Bronchial epithelial cell (primary cell): ENCODE measurements around the gene C4orf50. TPM values are rescaled to one million over a fixed set of nuclear protein-coding genes. Genes with fewer than 3 reads are reported as not detected.

Experiments used
- DNase-seq: peaks from one replicate; pipeline ENCODE4 v3.0.0-alpha.2; 2010; ENCODE audit warnings: low read depth
- FAIRE-seq: peaks from 2 replicates; lab custom pipeline; 2011; peaks lifted over from hg19 to GRCh38; lab: Jason Lieb, UNC
- H3K27me3 ChIP-seq: 2 replicates; pipeline ENCODE4 v1.5.1; 2011; ENCODE audit warnings: low read length; ENCODE audit not compliant: control insufficient read depth, insufficient read depth
- H3K36me3 ChIP-seq: 2 replicates; pipeline ENCODE4 v1.5.1; 2011; ENCODE audit warnings: low read length; ENCODE audit not compliant: control insufficient read depth, insufficient read depth
- H3K4me3 ChIP-seq: 2 replicates; pipeline ENCODE4 v1.5.1; 2011; ENCODE audit warnings: mild to moderate bottlenecking, low read depth, low read length, control low read depth
- total RNA-seq: library from RNA; depleted of rRNA; stranded (reverse); fragments of >200 nt; gene quantifications from 2 replicates; pipeline ENCODE4 v1.2.1, GENCODE V29; 2014
- TF ChIP-seq, protein P1 (sequence below): IDR thresholded peaks from 2 replicates; pipeline ENCODE4 v1.5.1; 2011; ENCODE audit warnings: mild to moderate bottlenecking, moderate library complexity, low read length, control low read depth, inconsistent platforms; ENCODE audit not compliant: insufficient read depth, severe bottlenecking

C4orf50 gene
- total RNA-seq, 1 donor from 2014 or later, result not detected

GRCh38 chr4:5908876-5909427 lies 109.3 kb downstream of the C4orf50 start:
- TF ChIP-seq, protein P1, sequence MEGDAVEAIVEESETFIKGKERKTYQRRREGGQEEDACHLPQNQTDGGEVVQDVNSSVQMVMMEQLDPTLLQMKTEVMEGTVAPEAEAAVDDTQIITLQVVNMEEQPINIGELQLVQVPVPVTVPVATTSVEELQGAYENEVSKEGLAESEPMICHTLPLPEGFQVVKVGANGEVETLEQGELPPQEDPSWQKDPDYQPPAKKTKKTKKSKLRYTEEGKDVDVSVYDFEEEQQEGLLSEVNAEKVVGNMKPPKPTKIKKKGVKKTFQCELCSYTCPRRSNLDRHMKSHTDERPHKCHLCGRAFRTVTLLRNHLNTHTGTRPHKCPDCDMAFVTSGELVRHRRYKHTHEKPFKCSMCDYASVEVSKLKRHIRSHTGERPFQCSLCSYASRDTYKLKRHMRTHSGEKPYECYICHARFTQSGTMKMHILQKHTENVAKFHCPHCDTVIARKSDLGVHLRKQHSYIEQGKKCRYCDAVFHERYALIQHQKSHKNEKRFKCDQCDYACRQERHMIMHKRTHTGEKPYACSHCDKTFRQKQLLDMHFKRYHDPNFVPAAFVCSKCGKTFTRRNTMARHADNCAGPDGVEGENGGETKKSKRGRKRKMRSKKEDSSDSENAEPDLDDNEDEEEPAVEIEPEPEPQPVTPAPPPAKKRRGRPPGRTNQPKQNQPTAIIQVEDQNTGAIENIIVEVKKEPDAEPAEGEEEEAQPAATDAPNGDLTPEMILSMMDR, result no peak
- no peaks in the 10 kb centered on the region for H3K27me3 ChIP-seq
- no peak overlapping the region for H3K4me3 ChIP-seq
- FAIRE-seq, result no peak
- no peak for DNase-seq
- H3K36me3 ChIP-seq, result no peaks in the 10 kb centered on the region

- DNase-seq (no peak), FAIRE-seq (no peak)
- H3K36me3 ChIP-seq, result no peaks in the 10 kb centered on the region
- H3K27me3 ChIP-seq, result no peaks in the 10 kb centered on the region
- no peak overlapping the region for H3K4me3 ChIP-seq
- TF ChIP-seq, protein P1, result no peak
These were observed 112.0 kb downstream of the C4orf50 start for GRCh38 chr4:5906191-5906590.

GRCh38 chr4:5905714-5906113 lies 112.5 kb downstream of the C4orf50 start:
- no peak for DNase-seq
- Histone ChIP-seq H3K4me3 (no peak overlapping the region), H3K36me3 (no peaks in the 10 kb centered on the region), H3K27me3 (no peaks in the 10 kb centered on the region)
- TF ChIP-seq, protein P1, result no peak
- FAIRE-seq, result no peak

DNA sequence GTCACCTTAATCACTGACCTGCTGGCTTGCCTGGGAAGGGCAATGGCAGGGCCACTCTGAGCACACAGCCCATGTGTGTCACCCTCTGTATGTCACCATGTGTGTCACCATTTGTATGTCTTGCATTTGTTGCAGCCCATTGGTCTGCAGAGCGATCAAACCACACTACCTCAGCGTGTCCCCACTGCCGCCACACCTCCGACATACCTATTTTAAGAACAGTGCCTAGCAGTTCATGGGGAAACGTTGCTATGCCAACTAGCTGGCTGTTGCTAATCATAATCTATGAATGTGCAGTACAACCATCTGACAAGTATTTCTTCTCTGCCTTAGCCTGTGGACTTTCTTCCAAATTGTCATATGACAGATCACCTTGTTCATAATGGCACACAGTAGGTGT lies 117.4 kb downstream of the C4orf50 start:
- Histone ChIP-seq H3K27me3 (no peaks in the 10 kb centered on the region), H3K4me3 (no peak overlapping the region), H3K36me3 (no peaks in the 10 kb centered on the region)
- DNase-seq (no peak), FAIRE-seq (no peak)
- TF ChIP-seq, protein P1, result no peak

GRCh38 chr4:5899881-5900280 lies 118.3 kb downstream of the C4orf50 start:
- no peak for FAIRE-seq
- Histone ChIP-seq H3K36me3 (no peaks in the 10 kb centered on the region), H3K27me3 (no peaks in the 10 kb centered on the region), H3K4me3 (no peak overlapping the region)
- DNase-seq, result no peak
- TF ChIP-seq, protein P1, result no peak

- no peak for DNase-seq
- Histone ChIP-seq H3K36me3 (no peaks in the 10 kb centered on the region), H3K27me3 (no peaks in the 10 kb centered on the region), H3K4me3 (no peak overlapping the region)
- TF ChIP-seq, protein P1, result no peak
- FAIRE-seq, result no peak
These were observed 118.8 kb downstream of the C4orf50 start for GRCh38 chr4:5899396-5899795.
